Measurements from ENCODE around the gene RAB11FIP4. TPM values are rescaled to one million over a fixed set of nuclear protein-coding genes. Genes with fewer than 3 reads are reported as not detected.

The RAB11FIP4 gene
- total and polyA plus RNA-seq, 2 of the 8 experiments (the other 6 are each of a cell fraction or from before 2014, with no cell fraction given), result 21.7 to 53.2 TPM

GRCh38 chr17:31415004-31415454 lies 23.6 kb downstream of the RAB11FIP4 start:
- no peak overlapping the region for H2AK5ac ChIP-seq (ENCODE audit: low read depth, low read length)
- peaks cover 0 to 2% of the 10 kb centered on the region in 2 experiments for H4K20me1 ChIP-seq (replicated peaks in 1 of 2; ENCODE audit: control insufficient read depth in 1 of 2, insufficient read depth in 2 of 2, low read length in 2 of 2)
- CTCF ChIA-PET (ENCODE audit: partially characterized antibody), result interaction anchor here (0.6 to 2.7 kb wide), 13 partner anchors 9 to 114 kb away, joined by 3 to 11 read pairs (median 3); no protein-coding TSS in a partner anchor
- H3K36me3 ChIP-seq (ENCODE audit: control insufficient read depth in 2 of 4, insufficient read depth in 4 of 4, low read length in 3 of 4), result no peaks in the 10 kb centered on the region
- DNase-seq (ENCODE audit: low read depth in 1 of 2, low spot score in 2 of 2), result no peak
- H3K4me1 ChIP-seq (replicated peaks in 1 of 4; ENCODE audit: control insufficient read depth in 3 of 4, insufficient read depth in 4 of 4, low read length in 3 of 4), result peaks cover 2 to 30% (median 11%) of the 10 kb centered on the region in 4 experiments
- H3K23ac ChIP-seq (ENCODE audit: insufficient read length), result no peak overlapping the region
- H2BK5ac ChIP-seq (ENCODE audit: low read depth, low read length), result no peak overlapping the region
- WGBS, 2 experiments (ENCODE audit: extremely low coverage in 1 of 2, insufficient coverage in 1 of 2, insufficient read length in 1 of 2, insufficient replicate concordance in 2 of 2, low coverage in 1 of 2, low lambda C conversion rate in 2 of 2, missing lambda C conversion rate in 1 of 2), result 70% methylated on average over 6 of the region's 7 CpGs; no CpG with 5 or more reads in 1 of the 2 experiments
- H2BK120ac ChIP-seq (replicated peaks; ENCODE audit: low read depth, low read length), result no peak overlapping the region
- H3K79me1 ChIP-seq (ENCODE audit: low read depth, low read length), result no peaks in the 10 kb centered on the region
- no peak overlapping the region for H3K27ac ChIP-seq (ENCODE audit: low read depth, low read length)
- no peak overlapping the region for H2BK15ac ChIP-seq (ENCODE audit: low read length)
- H4K5ac ChIP-seq (ENCODE audit: insufficient read length, low read depth, low read length), result no peak overlapping the region
- H2AFZ ChIP-seq (ENCODE audit: low read length), result no peak overlapping the region
- H4K8ac ChIP-seq (ENCODE audit: extremely low read depth, insufficient read depth, low read length), result no peak overlapping the region
- POLR2A ChIA-PET (ENCODE audit: partially characterized antibody), result interaction anchor here (1.4 kb wide), 1 partner anchor 13 kb away, joined by 4 read pairs; no protein-coding TSS in a partner anchor
- no peak overlapping the region for H3K4me2 ChIP-seq (ENCODE audit: insufficient read depth in 1 of 2, low read depth in 2 of 2, low read length in 2 of 2)
- H3K23me2 ChIP-seq (ENCODE audit: low read depth, low read length), result no peaks in the 10 kb centered on the region
- no peak overlapping the region for H3K18ac ChIP-seq (ENCODE audit: extremely low read depth, low read length)
- H2BK20ac ChIP-seq (ENCODE audit: low read length), result no peak overlapping the region
- H3K9me3 ChIP-seq (ENCODE audit: insufficient read depth in 2 of 2, low read depth in 1 of 2, low read length in 1 of 2), result no peaks in the 10 kb centered on the region
- no peak overlapping the region for H3K14ac ChIP-seq (ENCODE audit: insufficient read length)
- no peak overlapping the region for H3K9ac ChIP-seq (replicated peaks in 1 of 4; ENCODE audit: extremely low read depth in 1 of 4, low read depth in 3 of 4, low read length in 3 of 4)
- H4K91ac ChIP-seq (replicated peaks; ENCODE audit: insufficient read length, low read length), result no peak overlapping the region
- no peak for FAIRE-seq
- H3K56ac ChIP-seq (replicated peaks; ENCODE audit: insufficient read length, low read depth, low read length), result no peak overlapping the region
- H2BK12ac ChIP-seq (ENCODE audit: low read depth, low read length), result no peak overlapping the region
- no peak overlapping the region for H3K4ac ChIP-seq (replicated peaks; ENCODE audit: insufficient read length, low read depth, low read length)
- no peaks in the 10 kb centered on the region for H3K79me2 ChIP-seq (ENCODE audit: control insufficient read depth in 1 of 2, insufficient read depth in 2 of 2, low read length in 2 of 2)
- no peaks in the 10 kb centered on the region for H3K27me3 ChIP-seq (replicated peaks in 1 of 4; ENCODE audit: control insufficient read depth in 3 of 4, extremely low read depth in 1 of 4, insufficient read depth in 3 of 4, low read length in 3 of 4)
- no peak overlapping the region for H3K4me3 ChIP-seq (ENCODE audit: extremely low read depth in 1 of 4, insufficient read depth in 2 of 4, low read depth in 3 of 4, low read length in 4 of 4)
- TF ChIP-seq SRF (IDR thresholded peaks at IDR 0.05; ENCODE audit: low read depth, low read length), result no peak
- no peak for TF ChIP-seq BRCA1 (IDR thresholded peaks at IDR 0.05; ENCODE audit: low read depth, low read length)
- 0 out of 2 replicates have a peak, but pooled peaks have one; percentile 14 for TF ChIP-seq MAX (IDR thresholded peaks at IDR 0.05)
- TF ChIP-seq CTCF (IDR thresholded peaks at IDR 0.05; ENCODE audit: control extremely low read depth in 1 of 3, insufficient read depth in 1 of 3, low read depth in 1 of 3, low read length in 3 of 3), result peak in 2 of 3 experiments; percentile 13 to 14; a peak in 2 of 4 replicates
